ENCODE measurements around the gene ACLY. TPM values are rescaled to one million over a fixed set of nuclear protein-coding genes. Genes with fewer than 3 reads are reported as not detected.

The ACLY gene
- total RNA-seq, 1 experiment from 2014 or later = 255 TPM

Other genes starting within 250 kb of the ACLY start
- gene EIF1, start 230.1 kb downstream of the ACLY start, total RNA-seq (2014; rRNA removed; shearing (Covaris generic)) = 18.0 and 39.6 TPM in 2 replicates
- gene GAST, start 206.6 kb downstream of the ACLY start, total RNA-seq (2014; rRNA removed; shearing (Covaris generic)) = not detected in 2 replicates
- gene HAP1, start 184.3 kb downstream of the ACLY start, total RNA-seq (2014; rRNA removed; shearing (Covaris generic)) = 1.1 and 1.6 TPM in 2 replicates
- gene JUP, start 132.2 kb downstream of the ACLY start, total RNA-seq (2014; rRNA removed; shearing (Covaris generic)) = 44.9 and 57.8 TPM in 2 replicates
- gene P3H4, start 107.0 kb downstream of the ACLY start, total RNA-seq (2014; rRNA removed; shearing (Covaris generic)) = 30.5 and 40.4 TPM in 2 replicates
- 207 and 220 TPM in 2 replicates for gene FKBP10, start 105.9 kb downstream of the ACLY start, total RNA-seq (2014; rRNA removed; shearing (Covaris generic))
- gene NT5C3B, start 82.7 kb downstream of the ACLY start, total RNA-seq (2014; rRNA removed; shearing (Covaris generic)) = 75.8 and 77.8 TPM in 2 replicates
- not detected in 2 replicates for gene KLHL10, start 81.1 kb downstream of the ACLY start, total RNA-seq (2014; rRNA removed; shearing (Covaris generic))
- 13.4 and 16.2 TPM in 2 replicates for gene KLHL11, start 53.5 kb downstream of the ACLY start, total RNA-seq (2014; rRNA removed; shearing (Covaris generic))
- gene ODAD4, start 11.7 kb upstream of the ACLY start, total RNA-seq (2014; rRNA removed; shearing (Covaris generic)) = 1.7 TPM in 1 of 2 replicates, not detected in the other
- gene CNP, start 47.8 kb upstream of the ACLY start, total RNA-seq (2014; rRNA removed; shearing (Covaris generic)) = 55.4 and 76.7 TPM in 2 replicates
- 148 and 158 TPM in 2 replicates for gene DNAJC7, start 98.5 kb upstream of the ACLY start, total RNA-seq (2014; rRNA removed; shearing (Covaris generic))
- 42.6 and 65.5 TPM in 2 replicates for gene NKIRAS2, start 101.1 kb upstream of the ACLY start, total RNA-seq (2014; rRNA removed; shearing (Covaris generic))
- gene C17orf113, start 131.7 kb upstream of the ACLY start, total RNA-seq (2014; rRNA removed; shearing (Covaris generic)) = 1.7 and 2.3 TPM in 2 replicates
- gene ZNF385C, start 179.5 kb upstream of the ACLY start, total RNA-seq (2014; rRNA removed; shearing (Covaris generic)) = 1.8 and 1.9 TPM in 2 replicates
- gene DHX58, start 193.8 kb upstream of the ACLY start, total RNA-seq (2014; rRNA removed; shearing (Covaris generic)) = 2.4 and 6.5 TPM in 2 replicates
- gene KAT2A, start 202.4 kb upstream of the ACLY start, total RNA-seq (2014; rRNA removed; shearing (Covaris generic)) = 26.3 and 28.6 TPM in 2 replicates
- not detected in 2 replicates for gene HSPB9, start 203.9 kb upstream of the ACLY start, total RNA-seq (2014; rRNA removed; shearing (Covaris generic))
- 130 and 145 TPM in 2 replicates for gene RAB5C, start 236.0 kb upstream of the ACLY start, total RNA-seq (2014; rRNA removed; shearing (Covaris generic))

Data from G401 (cell line).